ENCODE data around the gene WSB1.
A peak's percentile ranks its signal among the peaks of the same experiment; 100 is the strongest.
"Not testable (repeated sequence)": the region's sequence is repeated elsewhere in the genome, so short reads cannot be mapped to it uniquely, and the experiment has no call there.

Gene WSB1, protein sequence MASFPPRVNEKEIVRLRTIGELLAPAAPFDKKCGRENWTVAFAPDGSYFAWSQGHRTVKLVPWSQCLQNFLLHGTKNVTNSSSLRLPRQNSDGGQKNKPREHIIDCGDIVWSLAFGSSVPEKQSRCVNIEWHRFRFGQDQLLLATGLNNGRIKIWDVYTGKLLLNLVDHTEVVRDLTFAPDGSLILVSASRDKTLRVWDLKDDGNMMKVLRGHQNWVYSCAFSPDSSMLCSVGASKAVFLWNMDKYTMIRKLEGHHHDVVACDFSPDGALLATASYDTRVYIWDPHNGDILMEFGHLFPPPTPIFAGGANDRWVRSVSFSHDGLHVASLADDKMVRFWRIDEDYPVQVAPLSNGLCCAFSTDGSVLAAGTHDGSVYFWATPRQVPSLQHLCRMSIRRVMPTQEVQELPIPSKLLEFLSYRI

DNA sequence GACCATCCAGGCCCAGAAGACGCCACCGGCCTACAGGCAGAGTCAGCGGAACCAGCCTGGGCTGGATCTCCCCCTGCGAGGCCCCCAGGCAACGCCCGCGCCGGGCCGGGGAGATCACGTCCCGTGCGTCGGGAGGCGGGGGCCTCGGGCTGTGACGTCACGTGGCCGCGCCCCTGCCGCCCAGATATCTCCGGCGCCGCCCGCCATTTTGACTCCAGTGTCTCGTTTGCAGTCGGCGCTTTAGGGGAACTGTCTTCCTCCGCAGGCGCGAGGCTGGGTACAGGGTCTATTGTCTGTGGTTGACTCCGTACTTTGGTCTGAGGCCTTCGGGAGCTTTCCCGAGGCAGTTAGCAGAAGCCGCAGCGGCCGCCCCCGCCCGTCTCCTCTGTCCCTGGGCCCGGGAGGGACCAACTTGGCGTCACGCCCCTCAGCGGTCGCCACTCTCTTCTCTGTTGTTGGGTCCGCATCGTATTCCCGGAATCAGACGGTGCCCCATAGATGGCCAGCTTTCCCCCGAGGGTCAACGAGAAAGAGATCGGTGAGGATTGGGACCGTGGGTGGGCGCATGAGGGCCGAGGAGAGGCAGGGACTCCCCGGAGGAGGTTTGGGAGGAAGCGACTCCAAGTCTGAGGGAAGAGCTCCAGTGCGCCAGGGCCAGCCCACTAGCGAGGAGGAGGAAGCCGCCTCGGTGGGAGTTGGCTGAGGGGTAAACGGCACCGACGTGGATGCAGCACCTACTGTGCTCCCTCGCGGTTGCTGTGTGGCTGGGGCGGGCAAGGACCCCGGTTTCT, at the start of gene WSB1:
Gene WSB1 (plus strand): TSS at position 217 of the 791 bp plus-strand sequence. CDS start 282 bp downstream, at position 499.
- peak; percentile 91 for DNase-seq
- in situ Hi-C loops (cut with HindIII; ENCODE audit: low pct_ligation_motif_present, low pct_unique_long_range_greater_than_20kb, low sequenced_read_pairs) = no loop called here

DNA sequence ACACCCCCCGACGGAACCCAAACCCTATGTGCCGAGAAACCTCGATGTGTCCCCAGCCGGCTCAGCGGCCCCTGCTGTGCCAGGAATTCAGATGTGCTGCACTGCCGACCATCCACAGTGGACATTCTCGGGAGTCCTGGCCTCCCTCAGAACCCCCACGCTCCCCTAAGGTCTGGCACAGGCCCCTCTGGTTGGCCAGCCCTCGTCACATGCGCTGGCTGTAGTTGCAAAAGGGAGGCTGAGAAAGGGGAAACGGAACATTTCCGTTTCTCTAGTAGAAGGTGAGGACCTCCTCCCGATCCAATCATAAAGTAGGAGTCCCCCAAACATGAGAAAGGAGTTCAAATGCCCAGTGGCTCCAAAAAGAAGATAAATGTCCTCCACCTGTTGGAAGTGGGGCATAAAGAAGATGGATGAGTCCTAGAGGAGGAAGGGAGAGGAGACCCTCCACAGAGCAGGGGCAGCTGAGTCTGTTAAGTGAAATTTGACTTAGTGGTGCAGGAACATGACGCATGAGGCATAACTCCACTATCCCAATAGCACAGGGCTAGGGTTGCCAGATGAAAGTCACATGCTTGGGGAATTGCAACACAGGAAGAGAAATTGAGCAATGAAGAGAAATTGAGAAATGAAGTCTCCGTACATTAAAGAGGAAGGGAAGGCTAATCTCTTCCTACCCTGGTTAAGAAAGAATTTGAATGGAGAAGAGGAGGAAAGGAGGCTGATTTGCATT, 49.3 kb upstream of the WSB1 start:
- in situ Hi-C loops (cut with HindIII; ENCODE audit: low pct_ligation_motif_present, low pct_unique_long_range_greater_than_20kb, low sequenced_read_pairs) = loop anchor here (25.0 kb wide), 1 partner anchor 93 kb away; no protein-coding TSS in a partner anchor
- DNase-seq = no peak

DNA sequence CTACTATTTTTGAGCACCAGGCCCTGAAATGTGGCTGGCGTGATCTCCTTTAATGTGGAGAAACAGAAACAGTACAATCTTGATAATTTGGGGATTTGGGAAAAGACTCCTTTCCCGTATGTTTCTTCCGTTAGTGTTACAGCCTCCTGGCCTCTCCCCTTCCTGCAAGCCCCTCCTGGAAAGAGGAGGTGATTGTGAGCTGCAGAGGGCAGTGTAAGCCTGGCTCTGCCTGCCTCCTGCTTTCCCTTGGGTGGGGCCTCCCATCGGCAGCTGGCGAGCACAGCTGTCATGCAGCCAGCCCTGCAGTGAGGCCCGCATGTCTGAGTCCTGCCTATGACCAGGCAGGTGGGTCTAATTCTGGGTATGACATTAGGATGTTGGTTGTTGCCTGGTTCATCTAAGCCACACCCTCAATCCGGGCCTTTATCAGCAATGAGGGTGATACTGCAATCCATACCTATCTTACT, 48.7 kb upstream of the WSB1 start:
- peak; percentile 63 for DNase-seq
- in situ Hi-C loops (cut with HindIII; ENCODE audit: low pct_ligation_motif_present, low pct_unique_long_range_greater_than_20kb, low sequenced_read_pairs) = loop anchor here (25.0 kb wide), 1 partner anchor 92 kb away; no protein-coding TSS in a partner anchor

DNA sequence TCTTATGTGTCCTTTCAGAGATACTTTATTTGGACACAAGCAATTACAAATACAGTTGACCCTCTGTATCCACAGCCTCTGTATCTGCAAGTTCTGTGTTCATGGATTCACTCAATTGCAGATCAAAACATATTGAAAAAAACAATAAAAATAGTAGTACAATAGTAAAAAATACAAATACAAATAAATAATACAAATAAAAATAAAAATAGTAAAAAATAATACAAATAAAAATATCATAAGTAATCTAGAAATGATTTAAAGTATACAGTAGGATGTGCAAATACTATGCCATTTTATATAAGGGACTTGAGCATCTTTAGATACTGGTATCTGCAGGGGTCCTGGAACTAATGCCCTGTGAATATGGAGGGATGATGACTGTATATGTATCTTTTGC, 47.4 kb upstream of the WSB1 start:
- DNase-seq = no peak
- in situ Hi-C loops (cut with HindIII; ENCODE audit: low pct_ligation_motif_present, low pct_unique_long_range_greater_than_20kb, low sequenced_read_pairs) = loop anchor here (25.0 kb wide), 1 partner anchor 91 kb away; no protein-coding TSS in a partner anchor

DNA sequence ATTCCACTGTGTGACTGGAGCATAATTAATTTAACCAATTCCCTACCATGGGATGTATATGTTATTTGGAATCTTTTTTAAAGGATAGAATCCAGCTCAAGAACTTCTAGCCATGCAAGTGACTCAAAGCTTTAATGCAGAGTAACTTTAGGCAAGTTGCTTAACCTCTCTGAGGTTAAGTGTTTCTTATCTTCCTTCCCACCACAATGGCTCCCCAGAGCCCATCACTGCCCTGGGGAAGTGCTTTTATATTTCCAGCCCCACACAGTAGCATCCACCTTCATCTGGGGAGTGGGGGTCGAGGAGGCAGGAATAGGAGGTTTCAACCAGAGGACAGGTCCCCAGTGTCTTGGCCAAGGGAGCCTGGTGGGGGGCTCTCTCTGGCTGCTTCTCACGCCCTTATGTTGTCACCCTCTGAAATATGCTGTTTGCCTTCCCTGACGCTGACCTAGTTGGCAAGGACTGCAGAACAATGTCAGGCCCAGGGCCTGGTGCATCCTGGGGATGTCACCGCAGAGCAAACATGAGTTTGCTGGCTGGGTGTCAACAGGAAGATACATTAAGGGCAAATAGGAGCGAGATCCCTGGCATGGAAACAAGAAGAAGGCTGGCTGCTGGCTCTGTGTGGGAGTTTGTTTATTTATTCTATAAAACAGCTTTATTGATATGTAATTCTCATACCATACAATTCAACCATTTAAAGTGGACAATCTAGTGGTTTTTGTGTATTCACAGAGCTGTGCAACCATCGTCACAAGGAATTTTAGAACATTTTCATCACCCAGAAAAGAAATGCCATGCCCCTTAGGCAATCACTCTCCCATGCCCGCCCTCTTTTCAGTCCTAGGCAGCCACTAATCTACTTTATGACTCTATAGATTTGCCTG, 46.6 kb upstream of the WSB1 start:
- in situ Hi-C loops (cut with HindIII; ENCODE audit: low pct_ligation_motif_present, low pct_unique_long_range_greater_than_20kb, low sequenced_read_pairs) = loop anchor here (25.0 kb wide), 1 partner anchor 90 kb away; no protein-coding TSS in a partner anchor
- DNase-seq = no peak

DNA sequence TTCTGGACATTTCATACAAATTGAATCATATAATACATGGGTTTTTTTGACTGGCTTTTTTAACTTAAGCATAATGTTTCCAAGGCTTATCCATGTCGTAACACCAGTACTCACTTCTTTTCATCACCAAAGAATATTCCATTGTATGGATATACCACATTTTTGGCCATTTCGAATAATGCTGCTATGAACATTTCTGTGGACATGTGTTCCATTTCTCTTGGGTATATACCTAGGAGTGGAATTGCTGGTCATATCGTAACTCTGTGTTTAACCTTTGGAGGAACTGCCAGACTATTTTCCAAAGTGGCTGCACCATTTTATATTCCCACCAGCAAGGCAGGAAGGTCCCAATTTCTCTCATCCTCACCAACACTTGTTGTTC, 46.0 kb upstream of the WSB1 start:
- no peak for DNase-seq
- in situ Hi-C loops (cut with HindIII; ENCODE audit: low pct_ligation_motif_present, low pct_unique_long_range_greater_than_20kb, low sequenced_read_pairs) = loop anchor here (25.0 kb wide), 1 partner anchor 89 kb away; no protein-coding TSS in a partner anchor

DNA sequence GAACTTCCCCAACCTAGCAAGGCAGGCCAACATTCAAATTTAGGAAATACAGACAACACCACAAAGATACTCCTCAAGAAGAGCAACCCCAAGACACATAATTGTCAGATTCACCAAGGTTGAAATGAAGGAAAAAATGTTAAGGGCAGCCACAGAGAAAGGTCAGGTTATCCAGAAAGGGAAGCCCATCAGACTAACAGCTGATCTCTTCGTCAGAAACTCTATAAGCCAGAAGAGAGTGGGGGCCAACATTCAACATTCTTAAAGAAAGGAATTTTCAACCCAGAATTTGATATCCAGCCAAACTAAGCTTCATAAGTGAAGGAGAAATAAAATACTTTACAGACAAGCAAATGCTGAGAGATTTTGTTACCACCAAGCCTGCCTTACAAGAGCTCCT, 43.1 kb upstream of the WSB1 start:
- DNase-seq; in situ Hi-C loops (cut with HindIII; ENCODE audit: low pct_ligation_motif_present, low pct_unique_long_range_greater_than_20kb, low sequenced_read_pairs): not testable (repeated sequence)

DNA sequence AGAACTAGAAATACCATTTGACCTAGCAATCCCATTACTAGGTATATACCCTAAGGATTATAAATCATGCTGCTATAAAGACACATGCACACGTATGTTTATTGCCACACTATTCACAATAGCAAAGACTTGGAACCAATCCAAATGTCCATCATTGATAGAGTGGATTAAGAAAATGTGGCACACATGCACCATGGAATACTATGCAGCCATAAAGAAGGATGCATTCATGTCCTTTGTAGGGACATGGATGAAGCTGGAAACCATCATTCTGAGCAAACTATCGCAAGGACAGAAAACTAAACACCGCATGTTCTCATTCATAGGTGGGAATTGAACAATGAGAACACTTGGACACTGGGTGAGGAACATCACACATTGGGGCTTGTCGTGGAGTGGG, 39.1 kb upstream of the WSB1 start:
- in situ Hi-C loops (cut with HindIII; ENCODE audit: low pct_ligation_motif_present, low pct_unique_long_range_greater_than_20kb, low sequenced_read_pairs) = not testable (repeated sequence)

DNA sequence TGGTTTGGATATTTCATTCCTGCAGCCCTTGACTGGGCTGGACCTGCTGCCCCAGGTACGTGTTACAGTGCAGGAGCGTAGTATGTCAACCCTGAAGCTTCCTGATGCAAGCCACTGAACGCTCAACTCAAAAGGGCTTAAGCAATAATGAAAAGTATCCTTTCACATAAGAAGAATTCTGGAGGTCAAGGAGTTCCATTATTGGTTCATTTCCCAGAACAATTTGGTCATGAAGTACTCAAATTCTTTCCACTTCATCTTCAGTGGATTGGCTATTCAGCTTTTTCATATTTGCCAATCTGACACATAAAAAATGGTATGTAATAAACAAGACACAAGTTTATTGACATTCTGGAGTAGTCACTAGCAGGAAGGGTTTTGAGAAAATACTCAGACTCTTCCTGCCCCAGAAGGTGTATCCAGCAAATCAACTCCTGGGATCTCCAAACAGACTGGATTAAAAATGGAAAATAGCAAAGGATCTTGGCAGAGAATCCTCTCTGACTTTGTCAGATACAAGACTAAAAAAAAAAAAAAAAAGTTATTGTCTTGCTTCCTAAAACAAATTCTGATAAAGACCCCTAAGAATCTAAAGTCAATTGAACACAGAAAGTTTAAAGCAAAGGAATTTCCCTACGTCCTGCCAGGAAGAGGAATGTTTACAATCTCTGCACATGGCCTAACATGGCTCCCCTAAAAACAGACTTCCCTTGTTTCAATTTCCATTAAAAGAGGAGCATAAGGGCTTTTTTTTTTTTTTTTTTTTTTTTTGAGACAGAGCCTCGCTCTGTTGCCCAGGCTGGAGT, 37.5 kb upstream of the WSB1 start:
- DNase-seq = no peak
- in situ Hi-C loops (cut with HindIII; ENCODE audit: low pct_ligation_motif_present, low pct_unique_long_range_greater_than_20kb, low sequenced_read_pairs) = no loop called here

More for the DNA sequence above, 39.1 kb upstream of the WSB1 start:
- not testable (repeated sequence) for DNase-seq

DNA sequence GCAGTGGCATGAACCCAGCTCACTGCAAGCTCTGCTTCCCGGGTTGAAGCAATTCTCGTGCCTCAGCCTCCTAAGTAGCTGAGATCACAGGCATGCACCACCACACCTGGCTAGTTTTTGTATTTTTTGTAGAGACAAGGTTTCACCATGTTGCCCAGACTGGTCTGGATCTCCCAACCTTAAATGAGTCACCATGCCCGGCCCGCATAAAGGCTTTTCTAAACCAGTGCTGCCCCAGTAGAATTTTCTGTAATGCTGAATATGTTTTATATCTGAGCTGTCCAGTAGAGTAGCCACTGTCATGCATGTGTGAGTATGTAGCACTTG, 36.9 kb upstream of the WSB1 start:
- no peak for DNase-seq
- in situ Hi-C loops (cut with HindIII; ENCODE audit: low pct_ligation_motif_present, low pct_unique_long_range_greater_than_20kb, low sequenced_read_pairs) = no loop called here

DNA sequence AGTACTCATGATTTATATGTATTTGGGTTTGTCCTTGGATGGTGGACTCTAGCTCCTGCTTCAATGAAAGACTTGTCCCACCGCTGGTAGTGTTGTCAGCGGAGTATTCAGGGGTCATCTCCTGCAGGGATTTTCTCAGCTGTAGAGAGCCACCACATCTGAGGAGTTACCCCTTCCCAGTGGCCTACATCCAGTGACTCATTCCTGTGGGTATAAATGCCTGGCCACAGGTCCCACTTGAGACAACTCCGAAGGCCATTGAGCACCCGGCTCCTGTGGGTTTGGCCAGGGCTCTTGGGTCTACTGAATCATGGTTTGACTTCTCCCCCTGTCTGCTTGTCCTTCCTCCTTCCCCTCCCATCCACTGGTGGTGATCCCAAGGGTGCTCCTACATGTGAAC, 34.6 kb upstream of the WSB1 start:
- DNase-seq = no peak
- in situ Hi-C loops (cut with HindIII; ENCODE audit: low pct_ligation_motif_present, low pct_unique_long_range_greater_than_20kb, low sequenced_read_pairs) = no loop called here

DNA sequence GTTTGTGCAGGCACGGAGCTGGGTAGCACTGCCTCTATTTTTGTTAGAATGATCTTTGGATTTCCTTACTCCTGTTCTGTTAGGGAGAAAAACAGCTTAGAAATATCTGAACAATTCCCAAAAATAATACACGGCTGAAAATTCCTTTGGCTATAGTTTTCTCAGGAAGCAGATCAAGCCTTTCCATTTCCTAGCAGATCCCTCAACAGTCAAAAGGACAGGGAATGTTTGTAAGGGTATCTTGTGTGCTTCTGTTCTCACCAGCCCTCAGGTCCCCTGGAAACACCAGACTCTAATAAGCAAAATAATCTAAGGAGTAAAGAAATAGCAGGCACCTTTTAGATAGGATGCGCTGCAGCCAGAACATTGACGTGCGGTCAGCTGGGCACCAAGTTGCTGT, 30.5 kb upstream of the WSB1 start:
- DNase-seq = no peak
- in situ Hi-C loops (cut with HindIII; ENCODE audit: low pct_ligation_motif_present, low pct_unique_long_range_greater_than_20kb, low sequenced_read_pairs) = no loop called here

DNA sequence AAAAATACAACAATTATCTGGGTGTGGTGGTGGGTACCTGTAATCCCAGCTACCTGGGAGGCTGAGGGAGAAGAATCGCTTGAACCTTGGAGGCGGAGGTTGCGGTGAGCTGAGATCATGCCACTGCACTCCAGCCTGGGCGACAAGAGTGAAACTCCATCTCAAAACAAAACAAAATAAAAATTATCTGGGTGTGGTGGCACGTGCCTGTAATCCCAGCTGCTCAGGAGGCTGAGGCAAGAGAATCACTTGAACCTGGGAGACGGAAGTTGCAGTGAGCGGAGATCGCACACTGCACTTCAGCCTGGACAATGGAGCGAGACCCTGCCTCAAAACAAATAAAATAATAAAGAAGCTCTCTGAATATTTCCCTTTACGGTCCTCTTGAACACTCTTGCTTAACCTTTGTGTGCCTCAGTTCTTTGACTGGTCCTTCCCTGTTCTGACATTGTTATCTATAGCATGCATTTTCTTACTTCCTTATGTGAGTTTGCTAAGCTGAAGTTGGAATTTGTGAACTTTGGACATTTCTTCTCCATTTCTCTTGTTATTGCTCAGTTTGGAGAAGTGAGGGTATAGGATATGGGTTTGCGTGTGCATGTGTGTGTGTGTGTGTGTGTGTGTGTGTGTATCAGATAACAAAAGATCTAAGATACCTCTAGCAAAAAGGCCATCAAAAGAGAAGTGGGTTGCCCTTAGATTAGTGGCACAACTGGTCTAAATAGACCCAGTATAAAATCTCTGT, 29.7 kb upstream of the WSB1 start:
- no peak for DNase-seq
- in situ Hi-C loops (cut with HindIII; ENCODE audit: low pct_ligation_motif_present, low pct_unique_long_range_greater_than_20kb, low sequenced_read_pairs) = no loop called here

DNA sequence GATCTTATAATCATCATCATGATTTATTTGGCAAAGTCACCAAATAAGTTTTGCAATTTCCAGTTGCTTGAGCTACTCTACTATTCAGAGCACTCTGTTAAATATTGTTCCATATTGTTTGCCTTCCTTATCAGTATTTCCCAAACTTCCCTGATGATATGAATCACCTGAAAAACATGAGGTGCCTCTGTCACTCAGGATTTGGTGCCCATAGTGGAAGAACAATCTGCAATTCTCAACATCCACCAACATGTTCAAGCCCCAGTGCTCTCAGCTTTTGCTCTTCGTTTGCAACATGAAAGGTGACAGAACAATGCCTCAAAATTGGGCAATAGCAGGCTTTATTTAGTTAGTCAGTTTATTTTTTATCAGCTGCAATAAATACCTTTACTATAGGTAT, 28.6 kb upstream of the WSB1 start:
- DNase-seq = no peak
- in situ Hi-C loops (cut with HindIII; ENCODE audit: low pct_ligation_motif_present, low pct_unique_long_range_greater_than_20kb, low sequenced_read_pairs) = no loop called here

DNA sequence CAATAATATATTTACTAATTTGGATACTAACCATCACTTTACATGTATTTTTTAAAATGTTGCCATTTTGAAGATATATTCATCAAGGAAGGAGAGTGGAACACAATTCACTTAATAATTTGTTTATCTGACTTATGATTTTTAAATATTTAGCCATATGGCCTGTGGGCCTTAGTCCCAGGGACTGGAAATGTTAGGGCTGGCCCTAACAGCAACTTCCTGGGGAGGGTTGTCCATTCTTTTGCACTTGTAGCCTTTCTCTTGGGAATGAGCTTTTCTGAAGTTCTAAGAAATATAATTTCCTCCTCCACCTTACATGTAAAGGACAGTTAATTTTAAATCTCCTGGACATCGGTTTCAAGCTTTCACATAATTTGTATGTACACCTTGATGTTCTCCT, 27.7 kb upstream of the WSB1 start:
- in situ Hi-C loops (cut with HindIII; ENCODE audit: low pct_ligation_motif_present, low pct_unique_long_range_greater_than_20kb, low sequenced_read_pairs) = no loop called here
- DNase-seq = no peak

DNA sequence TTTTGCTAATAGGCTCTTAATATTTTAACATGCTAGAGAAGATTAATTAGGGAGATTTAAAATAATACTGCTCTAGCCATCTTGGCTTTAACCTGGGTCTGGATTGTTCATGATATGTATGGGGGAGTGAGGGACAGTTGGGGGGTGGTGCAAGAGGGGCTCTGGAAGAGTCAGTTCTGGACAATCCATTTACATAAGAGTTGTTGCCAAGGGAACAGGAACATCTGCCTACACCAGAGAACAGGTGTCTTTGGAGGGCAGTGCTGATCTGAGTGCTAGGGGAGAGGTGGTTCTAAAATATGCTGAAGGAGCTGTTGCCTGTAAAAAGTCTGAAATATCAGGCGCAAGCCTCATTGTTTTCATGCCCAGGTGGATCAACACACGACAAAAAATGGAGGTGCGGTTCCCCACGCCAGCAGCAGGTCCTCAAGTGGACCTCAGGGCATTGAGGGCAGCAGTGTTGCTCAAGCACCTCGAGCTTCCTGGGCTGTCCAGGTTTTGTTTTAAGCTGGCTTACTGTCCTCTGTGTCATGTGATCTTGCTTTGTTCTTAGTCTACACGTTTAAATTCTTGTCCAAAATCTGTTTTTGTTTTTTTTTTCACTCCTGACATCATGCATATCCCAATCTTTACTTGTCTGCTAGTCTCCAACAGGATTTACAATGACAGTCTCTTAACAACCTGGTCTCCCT, 25.4 kb upstream of the WSB1 start:
- in situ Hi-C loops (cut with HindIII; ENCODE audit: low pct_ligation_motif_present, low pct_unique_long_range_greater_than_20kb, low sequenced_read_pairs) = no loop called here
- no peak for DNase-seq
